ENCODE data around the gene RNF182.

Gene RNF182

GRCh38 chr6:13907614-13908215 lies 17.0 kb upstream of the RNF182 start:
- Histone ChIP-seq H3K27me3 (ENCODE audit: control insufficient read depth, insufficient read depth, low read length) (peaks cover 3% of the 10 kb centered on the region), H3K4me3 (ENCODE audit: low read length) (no peak overlapping the region), H3K36me3 (ENCODE audit: control insufficient read depth, insufficient read depth, low read length) (no peaks in the 10 kb centered on the region), H3K9ac (ENCODE audit: low read length) (no peak overlapping the region), H3K9me3 (ENCODE audit: control insufficient read depth, low read length) (no peaks in the 10 kb centered on the region), H3K4me1 (ENCODE audit: control insufficient read depth, insufficient read depth, low read length) (no peaks in the 10 kb centered on the region)

GRCh38 chr6:13908955-13909381 lies 15.8 kb upstream of the RNF182 start:
- Histone ChIP-seq H3K36me3 (ENCODE audit: control insufficient read depth, insufficient read depth, low read length) (no peaks in the 10 kb centered on the region), H3K9ac (ENCODE audit: low read length) (no peak overlapping the region), H3K27me3 (ENCODE audit: control insufficient read depth, insufficient read depth, low read length) (peaks cover 3% of the 10 kb centered on the region), H3K4me1 (ENCODE audit: control insufficient read depth, insufficient read depth, low read length) (no peaks in the 10 kb centered on the region), H3K4me3 (ENCODE audit: low read length) (no peak overlapping the region), H3K9me3 (ENCODE audit: control insufficient read depth, low read length) (no peaks in the 10 kb centered on the region)

GRCh38 chr6:13910443-13910842 lies 14.3 kb upstream of the RNF182 start:
- H3K9me3 ChIP-seq (ENCODE audit: control insufficient read depth, low read length) = no peaks in the 10 kb centered on the region
- no peaks in the 10 kb centered on the region for H3K36me3 ChIP-seq (ENCODE audit: control insufficient read depth, insufficient read depth, low read length)
- peaks cover 12% of the 10 kb centered on the region for H3K27me3 ChIP-seq (ENCODE audit: control insufficient read depth, insufficient read depth, low read length)
- H3K9ac ChIP-seq (ENCODE audit: low read length) = no peak overlapping the region
- H3K4me3 ChIP-seq (ENCODE audit: low read length) = no peak overlapping the region
- H3K4me1 ChIP-seq (ENCODE audit: control insufficient read depth, insufficient read depth, low read length) = no peaks in the 10 kb centered on the region

DNA sequence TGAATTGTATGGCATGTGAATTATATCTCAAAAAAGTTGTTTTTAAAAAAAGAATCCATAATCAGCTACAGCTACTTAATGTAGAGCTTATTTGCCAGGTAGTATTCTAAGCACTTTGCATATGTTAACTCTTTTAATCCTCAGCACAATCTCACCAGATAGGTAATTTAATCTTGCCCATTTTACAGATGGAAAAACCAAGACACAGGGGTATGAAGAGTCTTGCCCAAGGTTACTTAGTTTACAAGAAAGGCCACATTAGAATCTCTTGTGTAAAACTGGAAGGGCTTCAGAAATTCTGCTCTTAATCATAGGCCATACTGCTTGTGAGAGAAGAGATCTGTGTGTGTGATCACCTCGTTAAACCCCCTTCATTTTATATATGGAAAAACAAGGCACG lies 13.4 kb upstream of the RNF182 start:
- no peak overlapping the region for H3K9ac ChIP-seq (ENCODE audit: low read length)
- peaks cover 14% of the 10 kb centered on the region for H3K27me3 ChIP-seq (ENCODE audit: control insufficient read depth, insufficient read depth, low read length)
- H3K9me3 ChIP-seq (ENCODE audit: control insufficient read depth, low read length) = no peaks in the 10 kb centered on the region
- H3K4me3 ChIP-seq (ENCODE audit: low read length) = no peak overlapping the region
- H3K36me3 ChIP-seq (ENCODE audit: control insufficient read depth, insufficient read depth, low read length) = no peaks in the 10 kb centered on the region
- H3K4me1 ChIP-seq (ENCODE audit: control insufficient read depth, insufficient read depth, low read length) = no peaks in the 10 kb centered on the region

GRCh38 chr6:13913226-13914001 lies 11.3 kb upstream of the RNF182 start:
- H3K4me3 ChIP-seq (ENCODE audit: low read length) = no peak overlapping the region

DNA sequence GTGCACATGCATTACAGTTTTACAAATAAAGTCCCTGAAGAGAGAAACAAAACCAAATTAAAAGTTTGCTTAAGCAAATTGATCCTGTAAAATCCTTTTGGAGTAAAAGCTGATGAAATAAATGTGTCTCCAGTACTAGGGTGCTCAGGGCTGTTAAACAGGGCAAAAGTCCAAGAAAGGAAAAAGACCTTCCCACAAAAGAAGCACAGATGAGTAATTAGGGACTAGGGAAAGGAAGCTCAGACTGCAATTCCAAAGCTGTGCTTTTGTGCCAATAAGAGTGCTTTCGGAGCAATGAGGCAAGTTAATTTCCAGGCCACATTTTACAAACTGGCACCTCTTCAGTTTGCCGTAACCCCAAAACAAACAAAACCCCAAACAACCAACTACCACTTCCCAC lies 10.4 kb upstream of the RNF182 start:
- Histone ChIP-seq H3K9ac (ENCODE audit: low read length) (no peak overlapping the region), H3K9me3 (ENCODE audit: control insufficient read depth, low read length) (no peaks in the 10 kb centered on the region), H3K36me3 (ENCODE audit: control insufficient read depth, insufficient read depth, low read length) (no peaks in the 10 kb centered on the region), H3K4me1 (ENCODE audit: control insufficient read depth, insufficient read depth, low read length) (no peaks in the 10 kb centered on the region), H3K27me3 (ENCODE audit: control insufficient read depth, insufficient read depth, low read length) (peaks cover 12% of the 10 kb centered on the region), H3K4me3 (ENCODE audit: low read length) (no peak overlapping the region)

More at GRCh38 chr6:13913226-13914001, 11.3 kb upstream of the RNF182 start:
- H3K27me3 ChIP-seq (ENCODE audit: control insufficient read depth, insufficient read depth, low read length) = peaks cover 14% of the 10 kb centered on the region
- no peaks in the 10 kb centered on the region for H3K4me1 ChIP-seq (ENCODE audit: control insufficient read depth, insufficient read depth, low read length)
- H3K36me3 ChIP-seq (ENCODE audit: control insufficient read depth, insufficient read depth, low read length) = no peaks in the 10 kb centered on the region
- no peak overlapping the region for H3K9ac ChIP-seq (ENCODE audit: low read length)
- no peaks in the 10 kb centered on the region for H3K9me3 ChIP-seq (ENCODE audit: control insufficient read depth, low read length)

- Histone ChIP-seq H3K4me1 (ENCODE audit: control insufficient read depth, insufficient read depth, low read length) (no peaks in the 10 kb centered on the region), H3K36me3 (ENCODE audit: control insufficient read depth, insufficient read depth, low read length) (no peaks in the 10 kb centered on the region), H3K4me3 (ENCODE audit: low read length) (no peak overlapping the region), H3K9ac (ENCODE audit: low read length) (no peak overlapping the region), H3K9me3 (ENCODE audit: control insufficient read depth, low read length) (no peaks in the 10 kb centered on the region), H3K27me3 (ENCODE audit: control insufficient read depth, insufficient read depth, low read length) (peaks cover 19% of the 10 kb centered on the region)
Measured at GRCh38 chr6:13915561-13916229, 9.1 kb upstream of the RNF182 start.

GRCh38 chr6:13916230-13916944 lies 8.4 kb upstream of the RNF182 start:
- Histone ChIP-seq H3K9me3 (ENCODE audit: control insufficient read depth, low read length) (no peaks in the 10 kb centered on the region), H3K4me3 (ENCODE audit: low read length) (no peak overlapping the region), H3K36me3 (ENCODE audit: control insufficient read depth, insufficient read depth, low read length) (no peaks in the 10 kb centered on the region), H3K27me3 (ENCODE audit: control insufficient read depth, insufficient read depth, low read length) (peaks cover 21% of the 10 kb centered on the region), H3K4me1 (ENCODE audit: control insufficient read depth, insufficient read depth, low read length) (no peaks in the 10 kb centered on the region), H3K9ac (ENCODE audit: low read length) (no peak overlapping the region)

- Histone ChIP-seq H3K9me3 (ENCODE audit: control insufficient read depth, low read length) (no peaks in the 10 kb centered on the region), H3K4me3 (ENCODE audit: low read length) (no peak overlapping the region), H3K36me3 (ENCODE audit: control insufficient read depth, insufficient read depth, low read length) (no peaks in the 10 kb centered on the region), H3K27me3 (ENCODE audit: control insufficient read depth, insufficient read depth, low read length) (peaks cover 21% of the 10 kb centered on the region), H3K9ac (ENCODE audit: low read length) (no peak overlapping the region), H3K4me1 (ENCODE audit: control insufficient read depth, insufficient read depth, low read length) (no peaks in the 10 kb centered on the region)
Measured at GRCh38 chr6:13917141-13917540, 7.6 kb upstream of the RNF182 start.

GRCh38 chr6:13918686-13919250 lies 6.0 kb upstream of the RNF182 start:
- Histone ChIP-seq H3K36me3 (ENCODE audit: control insufficient read depth, insufficient read depth, low read length) (no peaks in the 10 kb centered on the region), H3K9me3 (ENCODE audit: control insufficient read depth, low read length) (no peaks in the 10 kb centered on the region), H3K27me3 (ENCODE audit: control insufficient read depth, insufficient read depth, low read length) (peaks cover 32% of the 10 kb centered on the region), H3K4me1 (ENCODE audit: control insufficient read depth, insufficient read depth, low read length) (no peaks in the 10 kb centered on the region), H3K9ac (ENCODE audit: low read length) (no peak overlapping the region), H3K4me3 (ENCODE audit: low read length) (no peak overlapping the region)

DNA sequence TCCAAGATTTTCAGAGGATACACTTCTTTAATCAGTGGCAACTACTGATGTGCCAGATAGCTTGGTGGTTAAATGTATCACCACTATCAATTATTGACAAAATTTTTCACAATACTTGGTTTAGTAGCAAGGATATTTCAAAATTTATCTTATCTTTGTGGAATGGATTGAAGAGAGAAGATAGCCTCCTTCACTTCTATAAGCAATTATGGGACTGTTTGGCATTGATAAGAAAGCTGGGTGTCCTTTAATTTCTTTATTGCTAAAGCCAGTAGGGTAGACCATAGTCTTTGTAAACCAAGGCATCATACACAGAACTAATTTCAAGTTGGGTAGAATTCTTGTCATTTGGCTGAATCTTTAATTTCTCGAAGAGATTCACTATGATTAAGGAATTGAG lies 4.9 kb upstream of the RNF182 start:
- Histone ChIP-seq H3K27me3 (ENCODE audit: control insufficient read depth, insufficient read depth, low read length) (peaks cover 38% of the 10 kb centered on the region), H3K9ac (ENCODE audit: low read length) (no peak overlapping the region), H3K36me3 (ENCODE audit: control insufficient read depth, insufficient read depth, low read length) (no peaks in the 10 kb centered on the region), H3K4me1 (ENCODE audit: control insufficient read depth, insufficient read depth, low read length) (peaks cover 7% of the 10 kb centered on the region), H3K9me3 (ENCODE audit: control insufficient read depth, low read length) (no peaks in the 10 kb centered on the region), H3K4me3 (ENCODE audit: low read length) (no peak overlapping the region)
